ENCODE data around the gene RPL36. TPM values are rescaled to one million over a fixed set of nuclear protein-coding genes. Genes with fewer than 3 reads are reported as not detected.

Gene RPL36
- total RNA-seq, 4 donors from 2014 or later = 87.9 to 636 (median 329) TPM

DNA sequence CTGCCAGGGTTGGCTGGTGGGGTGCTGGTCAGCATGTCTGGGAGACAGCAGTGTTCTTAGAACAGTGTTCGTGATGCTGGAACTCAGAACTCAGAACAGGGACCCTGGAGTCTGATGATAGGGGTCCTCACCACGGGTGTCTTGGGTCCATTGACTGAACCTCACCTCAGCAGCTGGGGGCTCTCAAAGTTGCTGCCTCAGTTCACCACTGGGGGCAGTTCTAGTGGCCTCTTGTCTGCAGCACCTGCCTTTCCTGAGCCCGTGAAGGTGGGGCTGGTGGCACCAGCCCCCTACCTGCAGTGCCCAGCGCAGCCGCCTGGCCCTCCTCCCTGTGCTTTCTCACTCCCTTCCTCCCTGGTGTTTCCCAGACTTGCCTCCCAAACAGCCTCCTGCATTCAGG lies 38.7 kb upstream of the RPL36 start:
- TF ChIP-seq POLR2A (IDR thresholded peaks at IDR 0.05) (no peak), POLR2AphosphoS5 (IDR thresholded peaks at IDR 0.05) (no peak)
- TF ChIP-seq, protein P1, sequence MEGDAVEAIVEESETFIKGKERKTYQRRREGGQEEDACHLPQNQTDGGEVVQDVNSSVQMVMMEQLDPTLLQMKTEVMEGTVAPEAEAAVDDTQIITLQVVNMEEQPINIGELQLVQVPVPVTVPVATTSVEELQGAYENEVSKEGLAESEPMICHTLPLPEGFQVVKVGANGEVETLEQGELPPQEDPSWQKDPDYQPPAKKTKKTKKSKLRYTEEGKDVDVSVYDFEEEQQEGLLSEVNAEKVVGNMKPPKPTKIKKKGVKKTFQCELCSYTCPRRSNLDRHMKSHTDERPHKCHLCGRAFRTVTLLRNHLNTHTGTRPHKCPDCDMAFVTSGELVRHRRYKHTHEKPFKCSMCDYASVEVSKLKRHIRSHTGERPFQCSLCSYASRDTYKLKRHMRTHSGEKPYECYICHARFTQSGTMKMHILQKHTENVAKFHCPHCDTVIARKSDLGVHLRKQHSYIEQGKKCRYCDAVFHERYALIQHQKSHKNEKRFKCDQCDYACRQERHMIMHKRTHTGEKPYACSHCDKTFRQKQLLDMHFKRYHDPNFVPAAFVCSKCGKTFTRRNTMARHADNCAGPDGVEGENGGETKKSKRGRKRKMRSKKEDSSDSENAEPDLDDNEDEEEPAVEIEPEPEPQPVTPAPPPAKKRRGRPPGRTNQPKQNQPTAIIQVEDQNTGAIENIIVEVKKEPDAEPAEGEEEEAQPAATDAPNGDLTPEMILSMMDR (IDR thresholded peaks at IDR 0.05) = no peak
- Histone ChIP-seq H3K27ac (no peak overlapping the region), H3K4me1 (no peaks in the 10 kb centered on the region), H3K36me3 (peaks cover 0 to 86% (median 44%) of the 10 kb centered on the region in 4 donors), H3K4me3 (no peak overlapping the region), H3K9me3 (no peaks in the 10 kb centered on the region), H3K27me3 (no peaks in the 10 kb centered on the region)
- intact Hi-C loops (cut with DNase I; ENCODE audit: low total_unique reads) = no loop called here
- 92% methylated on average over 5 of the region's 5 CpGs; no CpG with 5 or more reads in 1 of the 2 donors for WGBS, 2 donors (ENCODE audit: low coverage in 1 of 2)
- DNase-seq = no peak
- in situ Hi-C loops (cut with MboI; ENCODE audit: low pct_ligation_motif_present in 1 of 4, low pct_unique_long_range_greater_than_20kb in 1 of 4, low sequenced_read_pairs in 3 of 4) = no loop called here

DNA sequence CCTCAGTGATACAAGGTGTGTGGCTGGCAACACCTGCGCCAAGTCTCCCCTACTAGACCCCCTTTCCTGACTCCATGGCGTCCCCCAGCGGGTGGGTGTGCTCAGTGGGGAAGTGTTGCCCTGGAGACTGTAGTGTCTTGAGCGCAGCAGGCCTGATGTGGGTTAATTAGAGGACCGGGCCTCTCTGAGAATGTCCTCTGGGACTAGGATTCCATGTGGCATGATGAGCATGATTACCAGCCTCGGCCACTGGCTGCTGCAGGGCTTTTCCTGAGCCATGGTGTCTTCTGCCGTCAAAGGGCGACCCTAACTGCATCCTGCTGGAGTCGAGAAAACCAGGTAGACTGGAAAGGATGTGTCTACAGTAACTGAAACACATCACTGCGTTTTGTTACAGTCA lies 37.8 kb upstream of the RPL36 start:
- Histone ChIP-seq H3K27ac (no peak overlapping the region), H3K27me3 (no peaks in the 10 kb centered on the region), H3K4me1 (no peaks in the 10 kb centered on the region), H3K4me3 (no peak overlapping the region), H3K9me3 (no peaks in the 10 kb centered on the region), H3K36me3 (peaks cover 0 to 87% (median 42%) of the 10 kb centered on the region in 4 donors)
- intact Hi-C loops (cut with DNase I; ENCODE audit: low total_unique reads) (no loop called here), in situ Hi-C loops (cut with MboI; ENCODE audit: low pct_ligation_motif_present in 1 of 4, low pct_unique_long_range_greater_than_20kb in 1 of 4, low sequenced_read_pairs in 3 of 4) (no loop called here)
- DNase-seq = no peak
- 87 to 93% methylated on average over 3 to 10 of the region's 10 CpGs for WGBS, 2 donors (ENCODE audit: low coverage in 1 of 2)
- TF ChIP-seq, protein P1 (IDR thresholded peaks at IDR 0.05) = no peak
- TF ChIP-seq POLR2A (IDR thresholded peaks at IDR 0.05) (no peak), EP300 (IDR thresholded peaks at IDR 0.05; ENCODE audit: low read depth) (no peak), POLR2AphosphoS5 (IDR thresholded peaks at IDR 0.05) (no peak)

DNA sequence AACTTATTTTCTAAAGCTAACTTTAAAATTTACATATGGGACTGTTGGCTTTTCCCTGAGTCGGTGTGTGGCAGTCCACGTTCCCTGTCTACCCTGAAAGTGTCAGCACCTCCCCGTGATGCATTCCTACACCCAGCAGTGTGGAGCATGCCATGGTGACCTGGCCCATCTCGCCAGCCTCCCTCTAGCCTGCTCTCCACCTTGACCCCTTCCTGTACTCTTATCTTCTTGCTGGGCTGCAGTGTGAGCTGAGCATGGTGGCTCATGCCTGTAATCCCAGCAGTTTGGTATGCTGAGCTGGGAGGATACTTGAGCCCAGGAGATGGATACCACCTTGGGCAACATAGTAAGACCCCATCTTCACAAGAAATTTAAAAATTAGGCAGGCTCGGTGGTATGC lies 35.2 kb upstream of the RPL36 start:
- no peak for DNase-seq
- Histone ChIP-seq H3K27me3 (no peaks in the 10 kb centered on the region), H3K4me1 (no peaks in the 10 kb centered on the region), H3K4me3 (no peak overlapping the region), H3K36me3 (peaks cover 0 to 97% (median 43%) of the 10 kb centered on the region in 4 donors), H3K9me3 (no peaks in the 10 kb centered on the region), H3K27ac (no peak overlapping the region)
- TF ChIP-seq, protein P1 (IDR thresholded peaks at IDR 0.05) = no peak
- TF ChIP-seq EP300 (IDR thresholded peaks at IDR 0.05; ENCODE audit: low read depth) (no peak), POLR2A (IDR thresholded peaks at IDR 0.05) (no peak), POLR2AphosphoS5 (IDR thresholded peaks at IDR 0.05) (no peak)
- in situ Hi-C loops (cut with MboI; ENCODE audit: low pct_ligation_motif_present in 1 of 4, low pct_unique_long_range_greater_than_20kb in 1 of 4, low sequenced_read_pairs in 3 of 4) = no loop called here
- intact Hi-C loops (cut with DNase I; ENCODE audit: low total_unique reads) = no loop called here
- WGBS, 2 donors (ENCODE audit: low coverage in 1 of 2) = 91% methylated on average over 5 of the region's 5 CpGs; no CpG with 5 or more reads in 1 of the 2 donors

DNA sequence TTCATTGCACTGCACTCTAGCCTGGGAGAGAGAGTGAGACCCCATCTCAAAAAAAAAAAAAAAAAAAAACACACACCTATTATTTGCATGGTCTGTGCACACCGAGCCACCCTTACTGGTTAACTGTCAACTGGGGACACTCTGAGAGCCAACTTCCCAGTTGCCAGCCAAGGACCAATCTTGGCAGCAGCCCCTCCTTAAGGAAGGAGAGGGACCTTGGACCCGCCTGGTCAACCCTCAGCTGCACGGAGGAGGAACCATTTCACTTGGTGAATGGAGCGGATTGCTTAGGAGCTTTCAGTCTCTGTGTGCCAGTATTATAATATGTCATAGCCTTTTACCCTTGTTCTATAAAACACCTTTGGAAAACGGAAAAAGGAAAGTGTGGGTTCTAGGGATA lies 34.7 kb upstream of the RPL36 start:
- in situ Hi-C loops (cut with MboI; ENCODE audit: low pct_ligation_motif_present in 1 of 4, low pct_unique_long_range_greater_than_20kb in 1 of 4, low sequenced_read_pairs in 3 of 4) = no loop called here
- no peaks in the 10 kb centered on the region for H3K27me3 ChIP-seq
- H3K9me3 ChIP-seq = no peaks in the 10 kb centered on the region
- TF ChIP-seq POLR2AphosphoS5 (IDR thresholded peaks at IDR 0.05) (no peak), POLR2A (IDR thresholded peaks at IDR 0.05) (no peak), EP300 (IDR thresholded peaks at IDR 0.05; ENCODE audit: low read depth) (no peak)
- TF ChIP-seq, protein P1 (IDR thresholded peaks at IDR 0.05) = no peak
- H3K4me1 ChIP-seq = no peaks in the 10 kb centered on the region
- H3K36me3 ChIP-seq = peaks cover 0 to 93% (median 42%) of the 10 kb centered on the region in 4 donors
- WGBS, 2 donors (ENCODE audit: low coverage in 1 of 2) = 38 to 74% methylated on average over 1 to 5 of the region's 5 CpGs
- no peak overlapping the region for H3K4me3 ChIP-seq
- intact Hi-C loops (cut with DNase I; ENCODE audit: low total_unique reads) = no loop called here
- DNase-seq = no peak
- peak overlapping the region in 2 of 4 donors; percentile 8 to 18 for H3K27ac ChIP-seq

All from transverse colon (tissue), 4 donors.